K562 (cell line): ENCODE measurements around the gene GSTO2. TPM values are rescaled to one million over a fixed set of nuclear protein-coding genes. Genes with fewer than 3 reads are reported as not detected.
A peak's percentile ranks its signal among the peaks of the same experiment; 100 is the strongest.

ENCODE experiments used
- ARNT ChIP-seq, 2 experiments: fragments of 450-650 bp; IDR thresholded peaks; 2 replicates each; pipeline ENCODE4 v1.6.1; 2016; ENCODE audit warnings: mild to moderate bottlenecking in 1 of 2
- CBX3 ChIP-seq, 2 experiments: IDR thresholded peaks; 1 replicate in 1 of 2; 2 replicates in 1 of 2; pipeline ENCODE4 v1.6.1; 2012; ENCODE audit warnings: inconsistent platforms in 2 of 2, low read length in 2 of 2, borderline replicate concordance in 1 of 2, control low read depth in 1 of 2
- E2F1 ChIP-seq: sonication (generic); formaldehyde crosslinking; IDR thresholded peaks from 2 replicates; pipeline ENCODE4 v1.8.1; 2023; ENCODE audit warnings: mild to moderate bottlenecking, missing genetic modification reagents, moderate library complexity
- EP400 ChIP-seq: fragments of 450-650 bp; IDR thresholded peaks from 2 replicates; pipeline ENCODE4 v1.6.1; 2017; ENCODE audit warnings: antibody characterized with exemption, mild to moderate bottlenecking, moderate library complexity
- ETS2 ChIP-seq: IDR thresholded peaks from 2 replicates; pipeline ENCODE4 v1.6.1; 2016; ENCODE audit warnings: borderline replicate concordance, missing genetic modification characterization, mild to moderate bottlenecking, moderate library complexity, missing compliant biosample characterization; ENCODE audit not compliant: poor library complexity, severe bottlenecking
- HDAC2 ChIP-seq: fragments of 450-650 bp; IDR thresholded peaks from 2 replicates; pipeline ENCODE4 v1.6.1; 2016; ENCODE audit warnings: mild to moderate bottlenecking
- HNRNPH1 ChIP-seq: fragments of 200-400 bp; formaldehyde crosslinking; optimal IDR thresholded peaks from 2 replicates; pipeline ENCODE3; 2017; ENCODE audit warnings: low read depth, mild to moderate bottlenecking, low read length, moderate library complexity
- LEF1 ChIP-seq: fragments of 450-650 bp; IDR thresholded peaks from 2 replicates; pipeline ENCODE4 v1.6.1; 2016; ENCODE audit warnings: mild to moderate bottlenecking
- MAFF ChIP-seq: IDR thresholded peaks from 2 replicates; pipeline ENCODE4 v1.6.1; 2012; ENCODE audit warnings: low read length, improper control_type of control experiment
- MAZ ChIP-seq, 2 experiments: fragments of 450-650 bp in 1 of 2; sonication (generic) in 1 of 2; formaldehyde crosslinking; IDR thresholded peaks in 1 of 2; conservative IDR thresholded peaks in 1 of 2; 2 replicates each; pipeline versions ENCODE4 v1.4.0 to v1.5.0; 2020; ENCODE audit warnings: mild to moderate bottlenecking in 1 of 2, missing genetic modification reagents in 1 of 2
- MTA2 ChIP-seq: fragments of 450-650 bp; IDR thresholded peaks from 2 replicates; pipeline ENCODE4 v1.6.1; 2016; ENCODE audit warnings: low read depth
- MXI1 ChIP-seq: IDR thresholded peaks from 2 replicates; pipeline ENCODE4 v1.6.1; 2011; ENCODE audit warnings: low read depth, mild to moderate bottlenecking, improper control_type of control experiment, low read length
- MYBL2 ChIP-seq, 2 experiments: fragments of 450-650 bp in 1 of 2; sonication (generic) in 1 of 2; formaldehyde crosslinking in 1 of 2; IDR thresholded peaks; 2 replicates each; pipeline versions ENCODE4 v1.6.1 to v1.8.1; 2017 to 2022; ENCODE audit warnings: borderline replicate concordance in 1 of 2, inconsistent platforms in 1 of 2, low read depth in 1 of 2, mild to moderate bottlenecking in 1 of 2, missing genetic modification reagents in 1 of 2, moderate library complexity in 1 of 2
- PHF8 ChIP-seq: fragments of 200-600 bp; sonication (generic); IDR thresholded peaks from 2 replicates; pipeline ENCODE4 v1.6.1; 2012; ENCODE audit warnings: mixed run types, mild to moderate bottlenecking, inconsistent platforms, low read length, moderate library complexity, borderline replicate concordance
- POLR2AphosphoS5 ChIP-seq: IDR thresholded peaks from 2 replicates; pipeline ENCODE4 v1.6.1; 2011; ENCODE audit warnings: mild to moderate bottlenecking, low read depth, low read length, moderate library complexity; ENCODE audit not compliant: control insufficient read depth, insufficient read depth
- SETDB1 ChIP-seq: IDR thresholded peaks from one replicate; pipeline ENCODE4 v1.6.1; 2012; ENCODE audit warnings: low read length, control low read depth, inconsistent platforms
- TAF1 ChIP-seq: IDR thresholded peaks from 2 replicates; pipeline ENCODE4 v1.6.1; 2011; ENCODE audit warnings: mild to moderate bottlenecking, low read length, moderate library complexity; ENCODE audit not compliant: insufficient read depth, control insufficient read depth, severe bottlenecking; ENCODE audit errors: extremely low read depth
- TBP ChIP-seq: optimal IDR thresholded peaks from 2 replicates; pipeline ENCODE3; 2011; ENCODE audit warnings: low read depth, low read length, improper control_type of control experiment
- ZNF395 ChIP-seq: fragments of 200-800 bp; sonication (Bioruptor generic); IDR thresholded peaks from 2 replicates; pipeline ENCODE4 v1.6.1; 2017; ENCODE audit warnings: missing genetic modification characterization, missing compliant biosample characterization
- ZNF766 ChIP-seq: fragments of 200-800 bp; sonication (Bioruptor generic); conservative IDR thresholded peaks from 2 replicates; pipeline ENCODE4 v1.6.1; 2016; ENCODE audit warnings: missing genetic modification characterization, missing compliant biosample characterization
- polyA plus RNA-seq, 8 experiments: library from polyadenylated mRNA; depleted of rRNA in 4 of 8; stranded (reverse) in 5 of 8; unstranded in 3 of 8; fragments of >200 nt; fragmentation: Nextera tagmentation in 2 of 8; fragmentation: Illumina TruSeq in 1 of 8; extraction: Ambion mirVana in 2 of 8; extraction: Trizol in 1 of 8; gene quantifications; 2 replicates each; pipeline versions ENCODE4 v1.2.1 to v1.2.3, GENCODE V29; 2011 to 2014; ENCODE audit warnings: inconsistent platforms in 1 of 8, missing spikeins in 1 of 8
- total RNA-seq, 7 experiments: library from RNA; depleted of rRNA in 6 of 7; stranded (reverse); fragments of >200 nt in 6 of 7; fragmentation: Illumina TruSeq in 2 of 7; extraction: Trizol in 2 of 7; gene quantifications; 2 replicates each; pipeline versions ENCODE4 v1.2.1 to v1.2.3, GENCODE V29; 2011 to 2021; ENCODE audit warnings: low replicate concordance in 1 of 7
- TF ChIP-seq, protein P1 (sequence below): fragments of 250-450 bp; sonication (Bioruptor Pico); IDR thresholded peaks from 2 replicates; pipeline ENCODE4 v1.8.0; 2022; ENCODE audit warnings: inconsistent platforms, mild to moderate bottlenecking, moderate library complexity, borderline replicate concordance

The GSTO2 gene
- total and polyA plus RNA-seq, 9 of the 15 experiments (the other 6 are each of a cell fraction or from before 2014, with no cell fraction given), result 0.18 to 1.8 (median 0.90) TPM

- TF ChIP-seq TBP, result peak; percentile 60
- TF ChIP-seq MAFF, result no peak
- TF ChIP-seq LEF1, result 0 out of 2 replicates have a peak, but pooled peaks have one; percentile 35
- no peak for TF ChIP-seq MYBL2 (IDR thresholded peaks at IDR 0.05; ENCODE audit: low read depth)
- TF ChIP-seq MYBL2 (CRISPR knock-in tag; IDR thresholded peaks at IDR 0.05; ENCODE audit: borderline replicate concordance), result no peak
- TF ChIP-seq SETDB1, result no peak
- TF ChIP-seq MTA2, result peak; percentile 19; the same call in 1 of the 2 replicates
- 0 out of 2 replicates have a peak, but pooled peaks have one; percentile 30 for TF ChIP-seq HDAC2
- TF ChIP-seq POLR2AphosphoS5, result peak; percentile 54; the same call in 1 of the 2 replicates
- TF ChIP-seq EP400, result peak; percentile 65; the same call in 1 of the 2 replicates
- peak; percentile 55 for TF ChIP-seq TAF1
- TF ChIP-seq E2F1 (CRISPR knock-in tag), result 0 out of 2 replicates have a peak, but pooled peaks have one; percentile 45
- peak; percentile 69 for TF ChIP-seq PHF8
- no peak for TF ChIP-seq MXI1
- TF ChIP-seq, protein P1, sequence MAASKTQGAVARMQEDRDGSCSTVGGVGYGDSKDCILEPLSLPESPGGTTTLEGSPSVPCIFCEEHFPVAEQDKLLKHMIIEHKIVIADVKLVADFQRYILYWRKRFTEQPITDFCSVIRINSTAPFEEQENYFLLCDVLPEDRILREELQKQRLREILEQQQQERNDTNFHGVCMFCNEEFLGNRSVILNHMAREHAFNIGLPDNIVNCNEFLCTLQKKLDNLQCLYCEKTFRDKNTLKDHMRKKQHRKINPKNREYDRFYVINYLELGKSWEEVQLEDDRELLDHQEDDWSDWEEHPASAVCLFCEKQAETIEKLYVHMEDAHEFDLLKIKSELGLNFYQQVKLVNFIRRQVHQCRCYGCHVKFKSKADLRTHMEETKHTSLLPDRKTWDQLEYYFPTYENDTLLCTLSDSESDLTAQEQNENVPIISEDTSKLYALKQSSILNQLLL, result no peak
- TF ChIP-seq ZNF766 (CRISPR knock-in tag), result 0 out of 2 replicates have a peak, but pooled peaks have one; percentile 35
- no peak for TF ChIP-seq ETS2 (tag)
- 0 out of 2 replicates have a peak, but pooled peaks have one; percentile 42 for TF ChIP-seq ZNF395 (CRISPR knock-in tag)
- peak; percentile 36 to 38; a peak in 1 of 4 replicates for TF ChIP-seq ARNT (IDR thresholded peaks at IDR 0.05)
- TF ChIP-seq CBX3 (IDR thresholded peaks at IDR 0.05; ENCODE audit: borderline replicate concordance in 1 of 2, low read length in 2 of 2), result no peak
- TF ChIP-seq MAZ (CRISPR knock-in tag; conservative IDR thresholded peaks at IDR 0.05 in 1 of 2, IDR thresholded peaks at IDR 0.05 in 1 of 2), result peak; percentile 29 to 43; a peak in 1 of 4 replicates
- TF ChIP-seq HNRNPH1, result no peak
Measured at GRCh38 chr10:104337985-104338735, 69.2 kb downstream of the GSTO2 start, which contains the start of gene ITPRIP (continued).
